Mesenchymal stem cell (in vitro differentiated cells and primary cell): ENCODE data around the gene COQ9.
A peak's percentile ranks its signal among the peaks of the same experiment; 100 is the strongest.

ENCODE experiments used
- DNase-seq: peaks from one replicate; pipeline ENCODE4 v3.0.0-alpha.2; 2013
- H2AFZ ChIP-seq: one replicate; pipeline ENCODE4 v1.6.1; 2013; ENCODE audit warnings: low read depth, mild to moderate bottlenecking, control low read depth, inconsistent platforms, low read length, moderate library complexity
- H2AK5ac ChIP-seq: 2 replicates; pipeline ENCODE4 v1.6.1; 2013; ENCODE audit warnings: low read length, moderate library complexity, mild to moderate bottlenecking, inconsistent platforms; ENCODE audit not compliant: severe bottlenecking
- H2BK120ac ChIP-seq: one replicate; pipeline ENCODE4 v1.6.1; 2013; ENCODE audit warnings: low read depth, mild to moderate bottlenecking, inconsistent platforms, low read length, moderate library complexity
- H2BK12ac ChIP-seq, 2 experiments: one replicate each; pipeline ENCODE4 v1.6.1; 2013; ENCODE audit warnings: inconsistent platforms in 2 of 2, low read length in 2 of 2, mild to moderate bottlenecking in 2 of 2, moderate library complexity in 2 of 2, control low read depth in 1 of 2
- H2BK15ac ChIP-seq: one replicate; pipeline ENCODE4 v1.6.1; 2013; ENCODE audit warnings: mild to moderate bottlenecking, low read depth, inconsistent platforms; ENCODE audit not compliant: poor library complexity, severe bottlenecking
- H2BK5ac ChIP-seq: 2 replicates; pipeline ENCODE4 v1.6.1; 2013; ENCODE audit warnings: low read depth, mild to moderate bottlenecking, low read length, control low read depth, inconsistent platforms; ENCODE audit not compliant: poor library complexity, severe bottlenecking
- H3K14ac ChIP-seq, 2 experiments: one replicate each; pipeline ENCODE4 v1.6.1; 2013; ENCODE audit warnings: inconsistent platforms in 2 of 2, low read length in 2 of 2, control low read depth in 1 of 2, mild to moderate bottlenecking in 1 of 2, moderate library complexity in 1 of 2
- H3K18ac ChIP-seq, 2 experiments: one replicate each; pipeline ENCODE4 v1.6.1; 2013; ENCODE audit warnings: inconsistent platforms in 2 of 2, low read length in 2 of 2, control low read depth in 1 of 2, low read depth in 1 of 2, mild to moderate bottlenecking in 1 of 2
- H3K23ac ChIP-seq, 2 experiments: one replicate each; pipeline ENCODE4 v1.6.1; 2013; ENCODE audit warnings: inconsistent platforms in 2 of 2, low read length in 2 of 2, mild to moderate bottlenecking in 2 of 2, moderate library complexity in 2 of 2, control low read depth in 1 of 2
- H3K27ac ChIP-seq: 2 replicates; pipeline ENCODE4 v1.5.1; 2013; ENCODE audit warnings: mild to moderate bottlenecking, moderate library complexity, low read length, control low read depth, inconsistent platforms; ENCODE audit not compliant: poor library complexity, severe bottlenecking
- H3K27me3 ChIP-seq, 2 experiments: 2 replicates each; pipeline versions ENCODE4 v1.6.1 to v1.7.0; 2013; ENCODE audit warnings: low read length in 2 of 2, mild to moderate bottlenecking in 2 of 2, moderate library complexity in 2 of 2, control low read depth in 1 of 2, inconsistent platforms in 1 of 2; ENCODE audit not compliant: control insufficient read depth in 1 of 2, insufficient read depth in 1 of 2
- H3K36me3 ChIP-seq, 2 experiments: 2 replicates each; pipeline versions ENCODE4 v1.6.1 to v1.7.0; 2013; ENCODE audit warnings: low read length in 2 of 2, control low read depth in 1 of 2, inconsistent platforms in 1 of 2, low read depth in 1 of 2, mild to moderate bottlenecking in 1 of 2; ENCODE audit not compliant: insufficient read depth in 2 of 2, control insufficient read depth in 1 of 2
- H3K4ac ChIP-seq, 2 experiments: one replicate each; pipeline ENCODE4 v1.6.1; 2013; ENCODE audit warnings: inconsistent platforms in 2 of 2, low read length in 2 of 2, mild to moderate bottlenecking in 2 of 2, moderate library complexity in 2 of 2, control low read depth in 1 of 2, low read depth in 1 of 2
- H3K4me1 ChIP-seq: 2 replicates; pipeline ENCODE4 v1.6.1; 2013; ENCODE audit warnings: low read depth, low read length, control low read depth; ENCODE audit not compliant: control insufficient read depth, insufficient read depth
- H3K4me2 ChIP-seq: 2 replicates; pipeline ENCODE4 v1.6.1; 2013; ENCODE audit warnings: low read length, mild to moderate bottlenecking, inconsistent platforms; ENCODE audit not compliant: poor library complexity, severe bottlenecking
- H3K4me3 ChIP-seq, 2 experiments: 2 replicates each; pipeline versions ENCODE4 v1.5.1 to v1.7.0; 2013; ENCODE audit warnings: low read length in 2 of 2, mild to moderate bottlenecking in 2 of 2, control low read depth in 1 of 2, low read depth in 1 of 2; ENCODE audit not compliant: insufficient read depth in 1 of 2
- H3K79me1 ChIP-seq: replicated peaks from 2 replicates; pipeline ENCODE4 v1.6.1; 2013; ENCODE audit warnings: mild to moderate bottlenecking, control low read depth, low read length, inconsistent platforms; ENCODE audit not compliant: poor library complexity, severe bottlenecking
- H3K9ac ChIP-seq: 2 replicates; pipeline ENCODE4 v1.7.0; 2013; ENCODE audit warnings: mild to moderate bottlenecking, low read length, moderate library complexity
- H3K9me3 ChIP-seq: 2 replicates; pipeline ENCODE4 v1.7.0; 2013; ENCODE audit warnings: mild to moderate bottlenecking, low read length; ENCODE audit not compliant: control insufficient read depth
- H4K8ac ChIP-seq: one replicate; pipeline ENCODE4 v1.6.1; 2013; ENCODE audit warnings: inconsistent platforms, mild to moderate bottlenecking, low read length, moderate library complexity
- H4K91ac ChIP-seq: one replicate; pipeline ENCODE4 v1.6.1; 2013; ENCODE audit warnings: mild to moderate bottlenecking, low read length, inconsistent platforms
- WGBS: methylation state at CpG from one replicate; pipeline ENCODE4 v1.1.7; 2013; ENCODE audit warnings: mixed read lengths; 5-methylcytosine and 5-hydroxymethylcytosine counted together

Gene COQ9

DNA sequence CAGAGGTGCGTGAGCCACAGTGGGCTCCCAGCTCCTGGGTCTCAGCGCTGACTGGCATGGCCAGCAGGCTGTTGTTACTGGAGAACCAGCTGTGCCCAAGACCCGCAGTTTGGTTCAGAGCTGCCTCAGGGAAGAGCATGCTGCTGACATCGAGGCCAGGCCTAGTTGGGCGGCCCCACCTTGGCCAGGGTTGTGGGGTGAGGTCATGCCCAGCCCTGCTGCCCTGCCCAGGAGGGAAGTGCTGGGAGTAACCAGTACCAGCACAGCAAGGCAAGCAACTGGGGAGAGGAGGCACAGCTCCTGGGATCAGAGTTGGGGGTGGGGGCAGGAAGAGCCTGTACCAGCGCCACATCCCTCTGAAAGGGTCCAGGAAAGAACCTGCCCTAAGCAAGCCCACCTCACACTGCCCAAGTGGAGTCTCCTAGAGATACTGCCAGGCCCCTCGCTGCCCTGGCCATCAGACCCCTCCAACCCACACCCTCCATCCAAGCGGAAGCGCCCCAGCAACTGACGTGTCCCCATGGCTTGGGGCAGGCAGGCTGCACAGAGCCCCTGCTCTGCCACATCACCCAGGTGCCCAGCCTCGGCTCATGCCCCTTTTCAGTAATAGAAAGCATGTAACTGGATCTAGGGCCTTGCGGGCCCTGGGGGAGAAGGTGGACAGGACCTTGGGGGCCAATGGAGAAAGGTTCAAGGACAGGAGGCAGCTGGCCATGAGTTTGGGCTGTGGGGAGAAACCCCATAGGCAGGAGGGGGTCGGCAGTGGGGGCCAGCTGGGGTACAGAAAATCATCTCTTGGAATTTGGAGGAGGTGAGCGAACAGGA lies 38.0 kb downstream of the COQ9 start:
- H3K4ac ChIP-seq = peak overlapping the region in 1 of 2 experiments; percentile 29
- peaks cover 0 to 5% of the 10 kb centered on the region in 2 experiments for H3K36me3 ChIP-seq
- peak overlapping the region; percentile 55 for H2BK15ac ChIP-seq
- peak overlapping the region; percentile 46 for H2AFZ ChIP-seq
- no peak overlapping the region for H2BK120ac ChIP-seq
- WGBS = 44% methylated on average over 14 of the region's 14 CpGs
- H3K9ac ChIP-seq = peak overlapping the region; percentile 89
- peak overlapping the region; percentile 83 for H3K4me2 ChIP-seq
- no peak overlapping the region for H3K23ac ChIP-seq
- H3K9me3 ChIP-seq = no peaks in the 10 kb centered on the region
- no peaks in the 10 kb centered on the region for H3K27me3 ChIP-seq
- H3K18ac ChIP-seq = peak overlapping the region; percentile 23 to 62
- H4K8ac ChIP-seq = peak overlapping the region; percentile 59
- H2AK5ac ChIP-seq = peak overlapping the region; percentile 12
- H2BK12ac ChIP-seq = peak overlapping the region in 1 of 2 experiments; percentile 12
- no peak for DNase-seq
- peaks cover 35% of the 10 kb centered on the region for H3K4me1 ChIP-seq
- H4K91ac ChIP-seq = peak overlapping the region; percentile 14
- H3K27ac ChIP-seq = no peak overlapping the region
- peak overlapping the region in 1 of 2 experiments; percentile 85 for H3K14ac ChIP-seq
- H2BK5ac ChIP-seq = no peak overlapping the region
- H3K79me1 ChIP-seq = peaks cover 20% of the 10 kb centered on the region
- peak overlapping the region; percentile 66 to 87 for H3K4me3 ChIP-seq

GRCh38 chr16:57485916-57486857 lies 38.9 kb downstream of the COQ9 start, which contains the start of gene DOK4:
Gene DOK4, minus strand, starts transcription at chr16:57486493. Its CDS starts 6,986 bp downstream, at chr16:57479507.
- Histone ChIP-seq H2AFZ (peak within 1 kb of the TSS; percentile 83), H3K4ac (peak within 1 kb of the TSS in 1 of 2 experiments; percentile 79)
- WGBS = 3% methylated on average over 53 of the region's 73 CpGs

GRCh38 chr16:57486858-57487834 lies 39.9 kb downstream of the COQ9 start:
- peak overlapping the region in 1 of 2 experiments; percentile 44 for H3K14ac ChIP-seq
- H4K8ac ChIP-seq = peak overlapping the region; percentile 99
- peak overlapping the region; percentile 83 for H2AFZ ChIP-seq
- H2BK12ac ChIP-seq = peak overlapping the region; percentile 51 to 93
- peak overlapping the region in 1 of 2 experiments; percentile 4 for H3K4ac ChIP-seq
- peaks cover 27% of the 10 kb centered on the region for H3K4me1 ChIP-seq
- H2AK5ac ChIP-seq = no peak overlapping the region
- H3K36me3 ChIP-seq = peaks cover 0 to 5% of the 10 kb centered on the region in 2 experiments
- H3K4me2 ChIP-seq = peak overlapping the region; percentile 93
- peaks cover 16% of the 10 kb centered on the region for H3K79me1 ChIP-seq
- peak overlapping the region; percentile 99 for H2BK15ac ChIP-seq
- no peak overlapping the region for H2BK5ac ChIP-seq
- H3K9me3 ChIP-seq = no peaks in the 10 kb centered on the region
- H3K9ac ChIP-seq = peak overlapping the region; percentile 59
- no peak for DNase-seq
- H3K18ac ChIP-seq = peak overlapping the region; percentile 81 to 90
- peak overlapping the region; percentile 92 for H4K91ac ChIP-seq
- H3K4me3 ChIP-seq = peak overlapping the region in 1 of 2 experiments; percentile 70
- H3K27me3 ChIP-seq = no peaks in the 10 kb centered on the region
- H3K27ac ChIP-seq = no peak overlapping the region
- no peak overlapping the region for H3K23ac ChIP-seq
- peak overlapping the region; percentile 65 for H2BK120ac ChIP-seq
- WGBS = 61% methylated on average over 8 of the region's 8 CpGs

More at GRCh38 chr16:57485916-57486857, 38.9 kb downstream of the COQ9 start, which contains the start of gene DOK4:
- peaks cover 16% of the 10 kb centered on the region for H3K79me1 ChIP-seq
- peak within 1 kb of the TSS; percentile 51 to 93 for H2BK12ac ChIP-seq
- H3K23ac ChIP-seq = peak within 1 kb of the TSS in 1 of 2 experiments; percentile 16
- H3K18ac ChIP-seq = peak within 1 kb of the TSS; percentile 81 to 90
- peak within 1 kb of the TSS; percentile 92 for H4K91ac ChIP-seq
- H3K4me3 ChIP-seq = peak within 1 kb of the TSS; percentile 66 to 87
- H3K4me1 ChIP-seq = peaks cover 27% of the 10 kb centered on the region
- no peaks in the 10 kb centered on the region for H3K9me3 ChIP-seq
- H3K27me3 ChIP-seq = no peaks in the 10 kb centered on the region
- H3K36me3 ChIP-seq = peaks cover 0 to 5% of the 10 kb centered on the region in 2 experiments
- DNase-seq = peak; percentile 70
- H2BK120ac ChIP-seq = peak within 1 kb of the TSS; percentile 65
- H3K27ac ChIP-seq = no peak within 1 kb of the TSS
- no peak within 1 kb of the TSS for H2AK5ac ChIP-seq
- peak within 1 kb of the TSS in 1 of 2 experiments; percentile 85 for H3K14ac ChIP-seq
- H4K8ac ChIP-seq = peak within 1 kb of the TSS; percentile 99
- H3K4me2 ChIP-seq = peak within 1 kb of the TSS; percentile 93
- peak within 1 kb of the TSS; percentile 99 for H2BK15ac ChIP-seq
- peak within 1 kb of the TSS; percentile 89 for H3K9ac ChIP-seq
- H2BK5ac ChIP-seq = no peak within 1 kb of the TSS
